OCI-LY1 (cell line): ENCODE data around the gene LCNL1.

Source experiments
- H2AFZ ChIP-seq: fragments of 200-600 bp; sonication (generic), shearing (Covaris generic); 2 replicates; pipeline ENCODE4 v1.6.0; 2014; ENCODE audit warnings: antibody characterized with exemption, mild to moderate bottlenecking, low read length
- H3F3A ChIP-seq: fragments of 200-600 bp; sonication (generic), shearing (Covaris generic); 2 replicates; pipeline ENCODE4 v1.6.0; 2014; ENCODE audit warnings: mild to moderate bottlenecking, antibody characterized with exemption, low read length, moderate library complexity; ENCODE audit not compliant: insufficient read depth
- H3K27ac ChIP-seq: fragments of 200-600 bp; sonication (generic); 2 replicates; pipeline ENCODE4 v1.5.1; 2014; ENCODE audit warnings: low read length, mixed run types, mild to moderate bottlenecking, low read depth; ENCODE audit not compliant: poor library complexity, severe bottlenecking
- H3K27me3 ChIP-seq: fragments of 200-600 bp; sonication (generic); 2 replicates; pipeline ENCODE4 v1.6.0; 2014; ENCODE audit warnings: antibody characterized with exemption, mild to moderate bottlenecking, low read length, moderate library complexity; ENCODE audit not compliant: insufficient read depth
- H3K36me3 ChIP-seq: fragments of 200-600 bp; sonication (generic); 2 replicates; pipeline ENCODE4 v1.6.1; 2014; ENCODE audit warnings: mild to moderate bottlenecking, antibody characterized with exemption, low read length, moderate library complexity, mixed read lengths; ENCODE audit not compliant: insufficient read depth
- H3K4me1 ChIP-seq: fragments of 200-600 bp; sonication (generic); 2 replicates; pipeline ENCODE4 v1.5.1; 2014; ENCODE audit warnings: mild to moderate bottlenecking, low read length, moderate library complexity; ENCODE audit not compliant: insufficient read depth, severe bottlenecking
- H3K4me2 ChIP-seq: fragments of 200-600 bp; sonication (generic), shearing (Covaris generic); 2 replicates; pipeline ENCODE4 v1.6.1; 2014; ENCODE audit warnings: low read length
- H3K4me3 ChIP-seq: fragments of 200-600 bp; sonication (generic); 2 replicates; pipeline ENCODE4 v1.5.1; 2014; ENCODE audit warnings: low read length, low read depth, mild to moderate bottlenecking, mixed read lengths; ENCODE audit not compliant: poor library complexity, severe bottlenecking
- H3K79me2 ChIP-seq: fragments of 200-600 bp; shearing (Covaris generic); 2 replicates; pipeline ENCODE4 v1.6.1; 2016; ENCODE audit warnings: mixed run types, low read length, mixed read lengths; ENCODE audit not compliant: insufficient read depth
- H3K9ac ChIP-seq: fragments of 200-600 bp; sonication (generic), shearing (Covaris generic); 2 replicates; pipeline ENCODE4 v1.6.1; 2014; ENCODE audit warnings: mild to moderate bottlenecking, low read length, mixed read lengths
- H3K9me2 ChIP-seq: fragments of 200-600 bp; sonication (generic), shearing (Covaris generic); 2 replicates; pipeline ENCODE4 v1.6.1; 2014; ENCODE audit warnings: low read depth, mild to moderate bottlenecking, low read length, mixed read lengths
- H3K9me3 ChIP-seq: fragments of 200-600 bp; shearing (Covaris generic); 2 replicates; pipeline ENCODE4 v1.6.1; 2014; ENCODE audit warnings: low read length, mixed read lengths
- H4K20me1 ChIP-seq: fragments of 200-600 bp; sonication (generic), shearing (Covaris generic); 2 replicates; pipeline ENCODE4 v1.6.0; 2016; ENCODE audit warnings: mild to moderate bottlenecking, low read length; ENCODE audit not compliant: insufficient read depth
- EZH2 ChIP-seq: fragments of 200-600 bp; sonication (generic), shearing (Covaris generic); IDR thresholded peaks from 2 replicates; pipeline ENCODE4 v1.8.0; 2017; ENCODE audit warnings: borderline replicate concordance, mixed run types, mild to moderate bottlenecking, antibody characterized with exemption, low read length, moderate library complexity, mixed read lengths
- TF ChIP-seq, protein P1 (sequence below): fragments of 200-600 bp; sonication (generic), shearing (Covaris generic); IDR thresholded peaks from 2 replicates; pipeline ENCODE4 v1.5.1; 2017; ENCODE audit warnings: mild to moderate bottlenecking, antibody characterized with exemption, low read length, moderate library complexity, mixed read lengths

LCNL1 gene

GRCh38 chr9:136960212-136960937 lies 22.4 kb upstream of the LCNL1 start:
- no peak overlapping the region for H3K9ac ChIP-seq
- no peaks in the 10 kb centered on the region for H3F3A ChIP-seq
- TF ChIP-seq, protein P1, sequence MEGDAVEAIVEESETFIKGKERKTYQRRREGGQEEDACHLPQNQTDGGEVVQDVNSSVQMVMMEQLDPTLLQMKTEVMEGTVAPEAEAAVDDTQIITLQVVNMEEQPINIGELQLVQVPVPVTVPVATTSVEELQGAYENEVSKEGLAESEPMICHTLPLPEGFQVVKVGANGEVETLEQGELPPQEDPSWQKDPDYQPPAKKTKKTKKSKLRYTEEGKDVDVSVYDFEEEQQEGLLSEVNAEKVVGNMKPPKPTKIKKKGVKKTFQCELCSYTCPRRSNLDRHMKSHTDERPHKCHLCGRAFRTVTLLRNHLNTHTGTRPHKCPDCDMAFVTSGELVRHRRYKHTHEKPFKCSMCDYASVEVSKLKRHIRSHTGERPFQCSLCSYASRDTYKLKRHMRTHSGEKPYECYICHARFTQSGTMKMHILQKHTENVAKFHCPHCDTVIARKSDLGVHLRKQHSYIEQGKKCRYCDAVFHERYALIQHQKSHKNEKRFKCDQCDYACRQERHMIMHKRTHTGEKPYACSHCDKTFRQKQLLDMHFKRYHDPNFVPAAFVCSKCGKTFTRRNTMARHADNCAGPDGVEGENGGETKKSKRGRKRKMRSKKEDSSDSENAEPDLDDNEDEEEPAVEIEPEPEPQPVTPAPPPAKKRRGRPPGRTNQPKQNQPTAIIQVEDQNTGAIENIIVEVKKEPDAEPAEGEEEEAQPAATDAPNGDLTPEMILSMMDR: no peak
- no peak for TF ChIP-seq EZH2

GRCh38 chr9:136960938-136961275 lies 21.9 kb upstream of the LCNL1 start:
- H3K9ac ChIP-seq: no peak overlapping the region
- no peaks in the 10 kb centered on the region for H3F3A ChIP-seq
- no peaks in the 10 kb centered on the region for H4K20me1 ChIP-seq
- no peak overlapping the region for H3K4me3 ChIP-seq
- no peaks in the 10 kb centered on the region for H3K36me3 ChIP-seq
- peaks cover 4% of the 10 kb centered on the region for H3K4me1 ChIP-seq
- no peaks in the 10 kb centered on the region for H3K79me2 ChIP-seq
- H3K27me3 ChIP-seq: peaks cover 30% of the 10 kb centered on the region; the same call in 1 of the 2 replicates
- TF ChIP-seq, protein P1: no peak
- TF ChIP-seq EZH2: no peak
- H3K4me2 ChIP-seq: no peak overlapping the region
- no peaks in the 10 kb centered on the region for H3K9me3 ChIP-seq
- H3K27ac ChIP-seq: no peak overlapping the region
- H2AFZ ChIP-seq: no peak overlapping the region
- no peaks in the 10 kb centered on the region for H3K9me2 ChIP-seq

More at GRCh38 chr9:136960212-136960937, 22.4 kb upstream of the LCNL1 start:
- Histone ChIP-seq H3K27ac (no peak overlapping the region), H3K4me3 (no peak overlapping the region), H4K20me1 (no peaks in the 10 kb centered on the region), H3K4me1 (no peaks in the 10 kb centered on the region), H3K4me2 (no peak overlapping the region), H3K27me3 (peaks cover 30% of the 10 kb centered on the region; the same call in 1 of the 2 replicates), H2AFZ (no peak overlapping the region), H3K9me3 (no peaks in the 10 kb centered on the region), H3K36me3 (no peaks in the 10 kb centered on the region), H3K79me2 (no peaks in the 10 kb centered on the region), H3K9me2 (no peaks in the 10 kb centered on the region)

DNA sequence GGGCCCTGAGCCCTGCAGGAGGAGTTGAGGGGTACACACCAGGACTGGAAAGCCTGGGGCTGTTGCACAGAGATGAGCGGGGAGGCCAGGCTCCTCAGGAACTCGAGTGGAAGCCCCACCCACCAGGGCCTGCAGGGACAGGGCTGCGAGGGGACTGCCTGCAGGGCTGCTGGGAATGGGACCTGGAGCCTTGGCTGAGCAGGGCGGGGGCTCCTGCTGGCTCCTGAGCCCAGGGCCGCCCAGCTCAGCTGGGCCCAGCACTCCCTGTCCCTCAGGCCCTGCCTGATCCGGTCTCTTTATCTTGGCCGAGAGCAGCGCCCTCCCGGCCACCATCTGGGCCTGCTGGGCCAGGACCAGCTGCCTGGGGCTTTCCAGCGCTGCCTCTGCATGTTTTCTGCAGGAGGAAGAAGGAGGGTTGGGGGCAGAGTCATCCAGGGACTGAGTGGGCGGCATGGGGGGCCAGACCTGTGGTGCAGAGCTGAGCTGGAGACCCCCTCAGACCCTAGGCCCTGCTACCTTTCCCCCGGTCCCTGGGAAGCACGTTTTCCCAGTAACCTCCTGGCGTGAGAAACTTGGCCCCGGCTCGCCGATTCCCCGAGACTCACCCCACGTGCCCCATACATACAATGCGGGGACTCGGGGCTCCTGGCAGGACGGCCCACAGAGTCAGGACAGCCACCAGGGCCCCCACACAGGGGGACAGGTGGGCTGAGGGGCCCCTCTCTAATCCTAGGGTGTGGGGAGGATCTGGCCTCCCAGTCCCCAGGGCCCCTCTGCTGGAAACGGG lies 21.3 kb upstream of the LCNL1 start:
- H3K27me3 ChIP-seq: peaks cover 28% of the 10 kb centered on the region; the same call in 1 of the 2 replicates
- TF ChIP-seq EZH2: no peak
- TF ChIP-seq, protein P1: no peak
- no peak overlapping the region for H3K4me2 ChIP-seq

More for the DNA sequence above, 21.3 kb upstream of the LCNL1 start:
- H3K79me2 ChIP-seq: no peaks in the 10 kb centered on the region
- H2AFZ ChIP-seq: no peak overlapping the region
- no peak overlapping the region for H3K9ac ChIP-seq
- H3K4me1 ChIP-seq: peaks cover 5% of the 10 kb centered on the region
- H3K36me3 ChIP-seq: no peaks in the 10 kb centered on the region
- H3K27ac ChIP-seq: no peak overlapping the region
- H3F3A ChIP-seq: no peaks in the 10 kb centered on the region
- H3K4me3 ChIP-seq: no peak overlapping the region
- H4K20me1 ChIP-seq: no peaks in the 10 kb centered on the region
- H3K9me3 ChIP-seq: no peaks in the 10 kb centered on the region
- no peaks in the 10 kb centered on the region for H3K9me2 ChIP-seq
